ENCODE data around the gene STOX1.

- TF ChIP-seq POLR2A (IDR thresholded peaks at IDR 0.05): no peak
- no peak for TF ChIP-seq CTCF (IDR thresholded peaks at IDR 0.05)
- TF ChIP-seq EP300 (IDR thresholded peaks at IDR 0.05): no peak
Observed at GRCh38 chr10:68804692-68805091, 22.6 kb upstream of the STOX1 start.

All from ovary (tissue), 3 donors.